ENCODE results near the gene ANKRD10.
A peak's percentile ranks its signal among the peaks of the same experiment; 100 is the strongest.

The ANKRD10 gene

DNA sequence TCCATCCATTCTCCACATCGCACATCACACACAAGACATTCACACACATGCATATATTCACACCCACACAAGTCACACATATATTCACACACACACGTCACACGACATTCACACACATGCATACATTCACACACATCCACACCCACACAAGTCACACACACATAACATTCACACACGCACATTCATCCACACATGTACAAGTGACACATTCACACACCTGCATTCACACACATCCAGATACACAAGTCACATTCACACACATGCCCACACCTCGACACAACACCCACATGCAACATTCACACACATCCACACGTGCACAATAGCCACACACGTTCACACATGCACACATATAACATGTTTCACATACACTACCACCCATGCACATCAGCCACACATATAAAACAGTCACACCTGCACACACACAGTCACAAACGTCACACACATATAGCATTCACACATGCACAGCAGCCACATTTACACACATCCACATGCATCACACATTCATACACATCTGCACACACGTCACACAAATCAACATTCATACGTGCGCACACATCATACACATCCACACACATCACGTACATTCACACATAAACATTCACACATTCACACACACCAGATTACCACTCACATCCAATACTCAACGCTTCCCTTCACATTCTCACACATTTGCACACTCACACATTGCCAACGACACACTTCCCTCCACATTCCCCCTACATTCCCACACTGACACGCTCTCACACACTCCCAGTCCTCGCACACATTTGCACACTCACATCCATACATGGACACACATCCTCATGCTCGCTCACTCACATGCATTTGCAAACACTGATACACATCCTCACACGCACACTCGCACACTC lies 41.0 kb downstream of the ANKRD10 start:
- peak overlapping the region; percentile 30 for H3K4me3 ChIP-seq (replicated peaks; ENCODE audit: insufficient read depth, low read length)

DNA sequence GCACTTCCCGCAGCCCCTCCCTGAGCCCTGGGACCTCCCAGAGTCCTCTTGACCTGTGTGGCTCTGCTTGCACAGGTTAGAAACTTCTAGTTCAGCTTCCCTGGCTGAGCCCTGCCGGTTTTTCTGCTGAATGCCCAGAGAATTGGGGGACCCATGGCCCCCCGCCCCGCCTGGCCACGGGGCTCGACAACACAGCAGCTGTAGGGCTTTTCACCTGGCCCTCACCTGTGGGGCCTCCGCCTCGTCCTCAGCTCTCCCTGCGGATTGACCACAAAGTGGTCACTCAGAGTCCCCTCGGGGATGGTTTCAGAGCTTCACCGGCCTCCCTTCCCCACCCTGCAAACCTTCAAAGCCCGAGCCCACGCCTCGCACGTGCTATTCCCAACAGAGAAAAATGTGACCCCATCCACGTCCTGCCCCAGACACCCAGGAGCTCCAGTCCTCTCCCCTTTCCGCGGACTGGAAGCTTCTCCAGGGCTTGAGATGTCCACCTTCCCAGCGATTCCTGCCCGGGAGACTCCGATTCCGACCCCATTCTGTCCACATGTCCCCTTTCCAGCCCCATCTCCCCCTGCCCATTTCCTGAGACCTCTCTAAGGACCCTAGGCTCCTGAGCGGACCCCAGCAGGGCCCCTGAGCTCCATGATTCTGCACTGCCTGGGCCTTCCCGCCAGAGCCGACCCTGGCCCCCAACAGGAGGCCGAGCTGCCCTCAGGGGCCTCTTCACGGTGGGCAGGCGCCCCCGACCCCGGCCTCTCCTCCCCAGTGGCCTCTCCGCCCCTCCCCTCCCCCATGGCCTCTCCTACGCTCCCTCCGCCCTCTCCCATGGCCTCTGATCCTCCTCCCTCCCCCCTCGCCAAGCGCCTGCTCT lies 41.9 kb downstream of the ANKRD10 start:
- Histone ChIP-seq H3K27me3 (ENCODE audit: insufficient read depth, poor library complexity, severe bottlenecking) (peaks cover 24% of the 10 kb centered on the region), H3K27ac (replicated peaks) (no peak overlapping the region), H3K4me3 (replicated peaks; ENCODE audit: insufficient read depth, low read length) (no peak overlapping the region)
- TF ChIP-seq POLR2AphosphoS5 (IDR thresholded peaks at IDR 0.05; ENCODE audit: low read depth) (no peak), GABPA (IDR thresholded peaks at IDR 0.05; ENCODE audit: low read depth) (no peak), SPI1 (IDR thresholded peaks at IDR 0.05; ENCODE audit: borderline replicate concordance, low read depth) (no peak)
- TF ChIP-seq, protein P1, sequence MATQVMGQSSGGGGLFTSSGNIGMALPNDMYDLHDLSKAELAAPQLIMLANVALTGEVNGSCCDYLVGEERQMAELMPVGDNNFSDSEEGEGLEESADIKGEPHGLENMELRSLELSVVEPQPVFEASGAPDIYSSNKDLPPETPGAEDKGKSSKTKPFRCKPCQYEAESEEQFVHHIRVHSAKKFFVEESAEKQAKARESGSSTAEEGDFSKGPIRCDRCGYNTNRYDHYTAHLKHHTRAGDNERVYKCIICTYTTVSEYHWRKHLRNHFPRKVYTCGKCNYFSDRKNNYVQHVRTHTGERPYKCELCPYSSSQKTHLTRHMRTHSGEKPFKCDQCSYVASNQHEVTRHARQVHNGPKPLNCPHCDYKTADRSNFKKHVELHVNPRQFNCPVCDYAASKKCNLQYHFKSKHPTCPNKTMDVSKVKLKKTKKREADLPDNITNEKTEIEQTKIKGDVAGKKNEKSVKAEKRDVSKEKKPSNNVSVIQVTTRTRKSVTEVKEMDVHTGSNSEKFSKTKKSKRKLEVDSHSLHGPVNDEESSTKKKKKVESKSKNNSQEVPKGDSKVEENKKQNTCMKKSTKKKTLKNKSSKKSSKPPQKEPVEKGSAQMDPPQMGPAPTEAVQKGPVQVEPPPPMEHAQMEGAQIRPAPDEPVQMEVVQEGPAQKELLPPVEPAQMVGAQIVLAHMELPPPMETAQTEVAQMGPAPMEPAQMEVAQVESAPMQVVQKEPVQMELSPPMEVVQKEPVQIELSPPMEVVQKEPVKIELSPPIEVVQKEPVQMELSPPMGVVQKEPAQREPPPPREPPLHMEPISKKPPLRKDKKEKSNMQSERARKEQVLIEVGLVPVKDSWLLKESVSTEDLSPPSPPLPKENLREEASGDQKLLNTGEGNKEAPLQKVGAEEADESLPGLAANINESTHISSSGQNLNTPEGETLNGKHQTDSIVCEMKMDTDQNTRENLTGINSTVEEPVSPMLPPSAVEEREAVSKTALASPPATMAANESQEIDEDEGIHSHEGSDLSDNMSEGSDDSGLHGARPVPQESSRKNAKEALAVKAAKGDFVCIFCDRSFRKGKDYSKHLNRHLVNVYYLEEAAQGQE (IDR thresholded peaks at IDR 0.05; ENCODE audit: insufficient replicate concordance, low read depth): no peak
- TF ChIP-seq, protein P2, sequence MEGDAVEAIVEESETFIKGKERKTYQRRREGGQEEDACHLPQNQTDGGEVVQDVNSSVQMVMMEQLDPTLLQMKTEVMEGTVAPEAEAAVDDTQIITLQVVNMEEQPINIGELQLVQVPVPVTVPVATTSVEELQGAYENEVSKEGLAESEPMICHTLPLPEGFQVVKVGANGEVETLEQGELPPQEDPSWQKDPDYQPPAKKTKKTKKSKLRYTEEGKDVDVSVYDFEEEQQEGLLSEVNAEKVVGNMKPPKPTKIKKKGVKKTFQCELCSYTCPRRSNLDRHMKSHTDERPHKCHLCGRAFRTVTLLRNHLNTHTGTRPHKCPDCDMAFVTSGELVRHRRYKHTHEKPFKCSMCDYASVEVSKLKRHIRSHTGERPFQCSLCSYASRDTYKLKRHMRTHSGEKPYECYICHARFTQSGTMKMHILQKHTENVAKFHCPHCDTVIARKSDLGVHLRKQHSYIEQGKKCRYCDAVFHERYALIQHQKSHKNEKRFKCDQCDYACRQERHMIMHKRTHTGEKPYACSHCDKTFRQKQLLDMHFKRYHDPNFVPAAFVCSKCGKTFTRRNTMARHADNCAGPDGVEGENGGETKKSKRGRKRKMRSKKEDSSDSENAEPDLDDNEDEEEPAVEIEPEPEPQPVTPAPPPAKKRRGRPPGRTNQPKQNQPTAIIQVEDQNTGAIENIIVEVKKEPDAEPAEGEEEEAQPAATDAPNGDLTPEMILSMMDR (IDR thresholded peaks at IDR 0.05; ENCODE audit: insufficient read depth, low read length): no peak
- DNase-seq (ENCODE audit: low read depth in 1 of 2, low spot score in 1 of 2): no peak

More for the DNA sequence above, 41.0 kb downstream of the ANKRD10 start:
- no peak for DNase-seq (ENCODE audit: low read depth in 1 of 2, low spot score in 1 of 2)
- H3K27ac ChIP-seq (replicated peaks): no peak overlapping the region
- H3K27me3 ChIP-seq (ENCODE audit: insufficient read depth, poor library complexity, severe bottlenecking): peaks cover 20% of the 10 kb centered on the region
- TF ChIP-seq GABPA (IDR thresholded peaks at IDR 0.05; ENCODE audit: low read depth) (no peak), SPI1 (IDR thresholded peaks at IDR 0.05; ENCODE audit: borderline replicate concordance, low read depth) (no peak)
- TF ChIP-seq, protein P1 (IDR thresholded peaks at IDR 0.05; ENCODE audit: insufficient replicate concordance, low read depth): no peak
- TF ChIP-seq, protein P2 (IDR thresholded peaks at IDR 0.05; ENCODE audit: insufficient read depth, low read length): no peak

DNA sequence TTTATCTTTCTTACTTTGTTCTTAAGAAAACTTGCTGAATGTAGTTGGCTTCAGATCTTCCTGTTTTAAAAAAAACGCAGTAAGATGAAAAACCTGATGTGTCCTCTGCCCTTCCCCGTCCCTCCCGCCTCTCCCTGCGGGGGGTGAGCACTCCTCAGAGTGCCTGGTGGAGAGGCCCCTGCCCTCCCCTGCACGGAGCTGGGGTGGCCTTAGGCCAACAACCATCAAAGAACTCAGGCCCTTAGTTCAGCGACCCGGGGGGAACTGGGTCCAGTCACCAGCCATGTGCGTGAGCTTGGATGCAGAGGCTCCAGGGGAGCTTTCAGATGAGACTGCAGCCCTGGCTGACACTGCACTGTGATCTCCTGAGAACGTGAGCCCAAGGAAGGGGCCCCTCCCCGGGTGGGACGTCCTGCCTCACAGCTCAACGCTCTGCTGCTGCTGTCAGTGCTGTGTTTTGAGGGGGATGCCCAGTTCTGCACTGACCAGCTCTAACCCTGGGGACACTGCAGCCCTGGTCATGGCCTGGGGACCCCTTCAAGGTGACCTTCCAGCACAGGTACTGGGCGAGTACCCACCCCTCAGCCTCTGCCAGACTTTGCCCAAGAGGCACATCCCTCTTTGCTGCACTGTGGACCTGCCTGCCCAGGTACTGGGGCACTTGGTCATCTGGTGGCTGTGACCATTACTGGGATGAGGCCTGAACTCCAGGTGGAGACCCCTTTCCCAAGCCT lies 42.7 kb downstream of the ANKRD10 start:
- H3K4me3 ChIP-seq (replicated peaks; ENCODE audit: insufficient read depth, low read length): no peak overlapping the region
- no peak for TF ChIP-seq POLR2AphosphoS5 (IDR thresholded peaks at IDR 0.05; ENCODE audit: low read depth)
- TF ChIP-seq, protein P2 (IDR thresholded peaks at IDR 0.05; ENCODE audit: insufficient read depth, low read length): no peak
- no peak for TF ChIP-seq SPI1 (IDR thresholded peaks at IDR 0.05; ENCODE audit: borderline replicate concordance, low read depth)
- no peak for TF ChIP-seq GABPA (IDR thresholded peaks at IDR 0.05; ENCODE audit: low read depth)
- no peak overlapping the region for H3K27ac ChIP-seq (replicated peaks)
- H3K27me3 ChIP-seq (ENCODE audit: insufficient read depth, poor library complexity, severe bottlenecking): peaks cover 24% of the 10 kb centered on the region
- DNase-seq (ENCODE audit: low read depth in 1 of 2, low spot score in 1 of 2): no peak

Measured in HL-60 (cell line).